ENCODE data around the gene ADAMTS17.

DNA sequence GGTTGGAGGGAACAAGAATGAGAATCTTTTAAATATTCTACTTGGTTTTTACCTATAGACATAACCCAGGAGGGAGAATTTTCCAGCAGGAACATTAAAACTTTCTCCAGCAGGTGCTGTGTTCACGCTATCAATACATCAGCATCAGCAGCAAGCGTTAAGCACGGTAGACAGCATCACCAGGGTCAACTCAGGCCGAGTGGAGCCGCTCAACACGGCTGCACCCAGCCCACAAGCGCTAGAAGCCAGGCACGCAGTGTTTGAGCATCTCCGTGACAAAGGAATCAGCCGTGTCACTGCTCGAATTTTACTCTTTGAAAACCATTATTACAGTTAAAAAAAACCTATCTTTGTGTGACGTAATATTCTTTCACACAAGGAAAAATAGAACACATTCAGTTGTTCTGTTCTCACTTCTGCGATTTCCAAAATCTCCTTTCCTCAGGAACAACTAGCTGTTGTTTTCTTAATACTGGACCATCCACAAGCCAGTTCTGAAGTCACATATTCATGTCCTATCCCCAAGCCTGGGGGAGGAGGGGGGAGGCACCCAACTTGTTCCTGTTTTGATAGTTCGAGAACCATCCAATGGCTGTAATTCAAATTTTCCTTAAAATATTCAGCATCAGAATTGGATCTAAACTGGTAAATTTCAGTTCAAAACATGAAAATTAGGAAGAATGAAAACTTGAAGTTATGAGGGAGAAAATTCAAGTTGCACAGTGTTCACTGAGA lies 77.9 kb downstream of the ADAMTS17 start:
- TF ChIP-seq JUN (IDR thresholded peaks at IDR 0.05; ENCODE audit: borderline replicate concordance, low read depth, low read length) (no peak), JUN (CRISPR knock-in tag; IDR thresholded peaks at IDR 0.05; ENCODE audit: borderline replicate concordance) (no peak), CEBPB (tag; IDR thresholded peaks at IDR 0.05) (no peak), POLR2A (conservative IDR thresholded peaks at IDR 0.05) (no peak), NFE2L1 (tag; IDR thresholded peaks at IDR 0.05; ENCODE audit: borderline replicate concordance, low read depth) (no peak), KDM2B (CRISPR knock-in tag; IDR thresholded peaks at IDR 0.05) (no peak), SIRT6 (IDR thresholded peaks at IDR 0.05; ENCODE audit: low read depth, low read length) (no peak), NCOA6 (IDR thresholded peaks at IDR 0.05) (no peak), MTF1 (CRISPR knock-in tag; IDR thresholded peaks at IDR 0.05; ENCODE audit: borderline replicate concordance) (no peak), NFRKB (IDR thresholded peaks at IDR 0.05; ENCODE audit: low read depth) (no peak)
- TF ChIP-seq, protein P1, sequence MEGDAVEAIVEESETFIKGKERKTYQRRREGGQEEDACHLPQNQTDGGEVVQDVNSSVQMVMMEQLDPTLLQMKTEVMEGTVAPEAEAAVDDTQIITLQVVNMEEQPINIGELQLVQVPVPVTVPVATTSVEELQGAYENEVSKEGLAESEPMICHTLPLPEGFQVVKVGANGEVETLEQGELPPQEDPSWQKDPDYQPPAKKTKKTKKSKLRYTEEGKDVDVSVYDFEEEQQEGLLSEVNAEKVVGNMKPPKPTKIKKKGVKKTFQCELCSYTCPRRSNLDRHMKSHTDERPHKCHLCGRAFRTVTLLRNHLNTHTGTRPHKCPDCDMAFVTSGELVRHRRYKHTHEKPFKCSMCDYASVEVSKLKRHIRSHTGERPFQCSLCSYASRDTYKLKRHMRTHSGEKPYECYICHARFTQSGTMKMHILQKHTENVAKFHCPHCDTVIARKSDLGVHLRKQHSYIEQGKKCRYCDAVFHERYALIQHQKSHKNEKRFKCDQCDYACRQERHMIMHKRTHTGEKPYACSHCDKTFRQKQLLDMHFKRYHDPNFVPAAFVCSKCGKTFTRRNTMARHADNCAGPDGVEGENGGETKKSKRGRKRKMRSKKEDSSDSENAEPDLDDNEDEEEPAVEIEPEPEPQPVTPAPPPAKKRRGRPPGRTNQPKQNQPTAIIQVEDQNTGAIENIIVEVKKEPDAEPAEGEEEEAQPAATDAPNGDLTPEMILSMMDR (IDR thresholded peaks at IDR 0.05 in 2 of 3, conservative IDR thresholded peaks at IDR 0.05 in 1 of 3; ENCODE audit: insufficient read depth in 2 of 3, low read depth in 1 of 3, low read length in 3 of 3), result no peak
- TF ChIP-seq, protein P2, sequence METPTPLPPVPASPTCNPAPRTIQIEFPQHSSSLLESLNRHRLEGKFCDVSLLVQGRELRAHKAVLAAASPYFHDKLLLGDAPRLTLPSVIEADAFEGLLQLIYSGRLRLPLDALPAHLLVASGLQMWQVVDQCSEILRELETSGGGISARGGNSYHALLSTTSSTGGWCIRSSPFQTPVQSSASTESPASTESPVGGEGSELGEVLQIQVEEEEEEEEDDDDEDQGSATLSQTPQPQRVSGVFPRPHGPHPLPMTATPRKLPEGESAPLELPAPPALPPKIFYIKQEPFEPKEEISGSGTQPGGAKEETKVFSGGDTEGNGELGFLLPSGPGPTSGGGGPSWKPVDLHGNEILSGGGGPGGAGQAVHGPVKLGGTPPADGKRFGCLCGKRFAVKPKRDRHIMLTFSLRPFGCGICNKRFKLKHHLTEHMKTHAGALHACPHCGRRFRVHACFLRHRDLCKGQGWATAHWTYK (CRISPR knock-in tag; IDR thresholded peaks at IDR 0.05), result no peak
- TF ChIP-seq, protein P3, sequence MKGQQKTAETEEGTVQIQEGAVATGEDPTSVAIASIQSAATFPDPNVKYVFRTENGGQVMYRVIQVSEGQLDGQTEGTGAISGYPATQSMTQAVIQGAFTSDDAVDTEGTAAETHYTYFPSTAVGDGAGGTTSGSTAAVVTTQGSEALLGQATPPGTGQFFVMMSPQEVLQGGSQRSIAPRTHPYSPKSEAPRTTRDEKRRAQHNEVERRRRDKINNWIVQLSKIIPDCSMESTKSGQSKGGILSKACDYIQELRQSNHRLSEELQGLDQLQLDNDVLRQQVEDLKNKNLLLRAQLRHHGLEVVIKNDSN (CRISPR knock-in tag; IDR thresholded peaks at IDR 0.05), result no peak
